Lower lobe of right lung (tissue), 2 donors: Measurements from ENCODE around the gene TUBB3. TPM values are rescaled to one million over a fixed set of nuclear protein-coding genes. Genes with fewer than 3 reads are reported as not detected.

Experiments
- ATAC-seq, 2 donors: fragments of 200-7000 bp; cut with Tn5 transposase; one replicate each; pipeline ENCODE4 v1.9.1; 2020 to 2022; ENCODE audit warnings: mild to moderate bottlenecking in 2 of 2, moderate library complexity in 2 of 2
- DNase-seq: peaks from one replicate; pipeline ENCODE4 v3.0.0-alpha.2; 2020
- H3K27ac ChIP-seq: fragments of 200-600 bp; one replicate; pipeline ENCODE4 v1.8.0; 2022
- H3K27me3 ChIP-seq: fragments of 200-600 bp; one replicate; pipeline ENCODE4 v1.8.0; 2022; ENCODE audit warnings: low read depth
- H3K36me3 ChIP-seq: fragments of 200-600 bp; one replicate; pipeline ENCODE4 v1.8.0; 2022; ENCODE audit warnings: mild to moderate bottlenecking
- H3K4me1 ChIP-seq: fragments of 200-600 bp; one replicate; pipeline ENCODE4 v1.8.0; 2022
- H3K4me3 ChIP-seq: fragments of 200-600 bp; one replicate; pipeline ENCODE4 v1.8.0; 2022; ENCODE audit warnings: mild to moderate bottlenecking
- H3K9me3 ChIP-seq: fragments of 200-600 bp; one replicate; pipeline ENCODE4 v1.8.0; 2022
- intact Hi-C: fragments of 100-400 bp; cut with DNase I; formaldehyde crosslinking; loops from one replicate; pipeline ENCODE4 v1.11.0; 2022
- total RNA-seq: library from RNA; stranded (reverse); fragmentation: NEBNext Ultra II Directional; extraction: Animal tissue kit (Norgen Biotek cat#: 25700); gene quantifications from one replicate; pipeline ENCODE4 v1.2.1, GENCODE V29; 2021
- TF ChIP-seq, protein P1 (sequence below): fragments of 200-600 bp; IDR thresholded peaks from one replicate; pipeline ENCODE4 v1.8.0; 2022; ENCODE audit warnings: antibody characterized with exemption, mild to moderate bottlenecking
- donor health status: DM: no; HTN: yes; CAD: no; lungs with severe emphysema.

The TUBB3 gene
- total RNA-seq, 1 donor from 2014 or later = 2.1 TPM

DNA sequence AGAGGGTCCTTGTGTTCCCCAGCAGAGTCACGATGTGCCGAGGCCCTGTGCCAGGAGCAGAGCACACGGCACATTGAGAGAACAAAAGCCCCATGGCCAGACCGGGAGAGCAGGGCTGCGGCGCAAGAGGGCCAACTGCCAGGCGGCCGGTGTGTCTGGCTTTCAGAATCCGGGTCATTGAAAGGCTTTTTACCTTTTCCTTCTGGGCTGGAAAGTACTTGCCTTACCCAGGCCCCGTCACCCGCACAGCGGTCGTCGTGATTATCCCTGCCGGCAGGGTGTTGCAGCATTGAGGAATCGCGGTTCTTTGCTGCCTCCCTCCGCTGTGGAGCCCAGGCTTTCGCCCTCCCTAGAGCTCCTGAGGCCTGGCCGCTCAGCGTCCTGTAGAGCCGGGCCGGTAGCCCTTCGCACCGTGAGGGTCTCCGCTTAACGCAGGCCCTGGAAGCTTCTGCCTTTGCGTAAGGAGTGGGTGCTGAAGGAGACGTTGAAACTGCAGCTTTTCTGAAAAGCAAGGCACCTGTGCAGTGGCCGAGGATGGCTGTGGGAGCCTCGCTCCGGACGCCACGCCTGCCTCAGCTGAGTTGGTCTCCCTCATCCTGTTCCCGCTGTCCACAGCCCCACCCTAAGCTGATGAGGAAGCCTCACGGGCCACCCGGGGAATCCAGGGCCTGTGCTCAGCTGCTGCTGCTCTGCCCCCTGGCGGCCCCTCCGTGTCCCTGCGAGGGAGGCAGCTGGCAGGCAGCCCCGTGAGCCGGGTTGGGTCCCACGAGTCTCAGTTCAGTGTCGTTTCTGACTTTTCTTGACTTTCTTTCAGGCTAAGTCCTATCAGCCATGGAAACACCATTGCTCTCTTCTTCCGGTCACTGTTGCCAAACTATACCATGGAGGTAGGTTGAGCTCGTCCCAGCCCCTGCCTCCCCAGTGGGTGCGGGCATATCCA is 13.1 kb upstream of the TUBB3 start:
- Histone ChIP-seq H3K27ac (no peak overlapping the region), H3K36me3 (peaks cover 56% of the 10 kb centered on the region)
- peak; percentile 79 to 89 for ATAC-seq

DNA sequence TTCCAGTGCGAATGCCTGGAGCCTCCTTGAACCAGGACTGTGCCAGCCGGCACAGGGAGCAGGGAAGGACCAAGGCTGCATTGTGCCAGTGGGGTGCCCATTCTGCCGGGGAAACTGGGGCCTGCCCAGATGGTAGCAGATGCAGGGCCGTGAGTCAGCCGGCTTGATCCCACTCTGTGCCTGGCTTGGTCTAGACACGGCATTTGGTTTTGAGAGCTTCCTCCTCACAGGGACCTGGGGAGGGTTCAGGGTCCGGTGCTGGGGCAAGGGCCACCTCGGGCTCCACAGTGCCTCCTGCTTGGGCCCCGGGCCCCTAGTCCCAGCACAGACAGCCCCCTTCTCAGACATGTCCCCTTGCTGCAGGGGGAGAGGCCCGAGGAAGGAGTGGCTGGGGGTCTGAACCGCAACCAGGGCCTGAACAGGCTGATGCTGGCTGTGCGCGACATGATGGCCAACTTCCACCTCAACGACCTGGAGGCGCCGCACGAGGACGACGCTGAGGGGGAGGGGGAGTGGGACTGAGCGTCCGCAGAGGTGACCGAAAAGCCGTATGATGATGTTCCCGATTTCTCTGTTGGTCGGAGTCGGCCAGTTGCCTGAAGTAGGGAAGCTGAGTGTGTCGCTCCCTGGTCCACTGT is 12.3 kb upstream of the TUBB3 start:
- peaks cover 48% of the 10 kb centered on the region for H3K36me3 ChIP-seq

More for the DNA sequence above, 13.1 kb upstream of the TUBB3 start:
- peak; percentile 85 for DNase-seq
- Histone ChIP-seq H3K9me3 (no peaks in the 10 kb centered on the region), H3K4me3 (no peak overlapping the region), H3K4me1 (peaks cover 5% of the 10 kb centered on the region), H3K27me3 (no peaks in the 10 kb centered on the region)
- intact Hi-C loops = no loop called here
- TF ChIP-seq, protein P1, sequence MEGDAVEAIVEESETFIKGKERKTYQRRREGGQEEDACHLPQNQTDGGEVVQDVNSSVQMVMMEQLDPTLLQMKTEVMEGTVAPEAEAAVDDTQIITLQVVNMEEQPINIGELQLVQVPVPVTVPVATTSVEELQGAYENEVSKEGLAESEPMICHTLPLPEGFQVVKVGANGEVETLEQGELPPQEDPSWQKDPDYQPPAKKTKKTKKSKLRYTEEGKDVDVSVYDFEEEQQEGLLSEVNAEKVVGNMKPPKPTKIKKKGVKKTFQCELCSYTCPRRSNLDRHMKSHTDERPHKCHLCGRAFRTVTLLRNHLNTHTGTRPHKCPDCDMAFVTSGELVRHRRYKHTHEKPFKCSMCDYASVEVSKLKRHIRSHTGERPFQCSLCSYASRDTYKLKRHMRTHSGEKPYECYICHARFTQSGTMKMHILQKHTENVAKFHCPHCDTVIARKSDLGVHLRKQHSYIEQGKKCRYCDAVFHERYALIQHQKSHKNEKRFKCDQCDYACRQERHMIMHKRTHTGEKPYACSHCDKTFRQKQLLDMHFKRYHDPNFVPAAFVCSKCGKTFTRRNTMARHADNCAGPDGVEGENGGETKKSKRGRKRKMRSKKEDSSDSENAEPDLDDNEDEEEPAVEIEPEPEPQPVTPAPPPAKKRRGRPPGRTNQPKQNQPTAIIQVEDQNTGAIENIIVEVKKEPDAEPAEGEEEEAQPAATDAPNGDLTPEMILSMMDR = peak; percentile 91

DNA sequence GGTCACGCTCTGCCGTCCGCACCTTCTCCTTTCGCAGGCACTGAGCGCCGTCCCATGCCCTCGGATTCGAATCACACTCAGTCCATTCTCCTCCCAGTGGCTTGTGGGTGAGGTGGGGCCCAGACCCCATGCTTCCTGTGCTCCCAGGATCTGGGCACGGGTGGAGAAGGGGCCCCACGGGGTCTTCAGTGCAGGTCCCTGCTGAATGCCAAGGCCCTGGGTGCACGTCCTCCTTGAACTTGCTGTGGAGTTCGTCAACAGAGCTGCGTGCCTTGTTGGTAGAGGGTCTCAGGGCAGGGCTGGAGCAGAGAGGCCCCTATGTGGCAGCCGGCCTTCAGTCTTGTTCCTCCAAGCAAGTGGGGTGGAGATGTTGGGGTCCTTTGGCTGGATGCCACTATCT is 11.8 kb upstream of the TUBB3 start:
- Histone ChIP-seq H3K27ac (no peak overlapping the region), H3K9me3 (no peaks in the 10 kb centered on the region), H3K27me3 (no peaks in the 10 kb centered on the region), H3K4me1 (peaks cover 5% of the 10 kb centered on the region), H3K36me3 (peaks cover 43% of the 10 kb centered on the region), H3K4me3 (no peak overlapping the region)
- ATAC-seq (no peak), DNase-seq (no peak)
- TF ChIP-seq, protein P1 = no peak
- intact Hi-C loops = no loop called here

More for the DNA sequence above, 12.3 kb upstream of the TUBB3 start:
- TF ChIP-seq, protein P1 = no peak
- DNase-seq = no peak
- Histone ChIP-seq H3K4me3 (no peak overlapping the region), H3K9me3 (no peaks in the 10 kb centered on the region), H3K4me1 (peaks cover 5% of the 10 kb centered on the region), H3K27ac (no peak overlapping the region), H3K27me3 (no peaks in the 10 kb centered on the region)
- intact Hi-C loops = no loop called here
- ATAC-seq = peak; percentile 3 to 14

GRCh38 chr16:89912143-89912542 is 11.0 kb upstream of the TUBB3 start:
- Histone ChIP-seq H3K4me3 (no peak overlapping the region), H3K9me3 (no peaks in the 10 kb centered on the region), H3K36me3 (peaks cover 35% of the 10 kb centered on the region), H3K27ac (no peak overlapping the region), H3K27me3 (no peaks in the 10 kb centered on the region), H3K4me1 (peaks cover 6% of the 10 kb centered on the region)
- TF ChIP-seq, protein P1 = no peak
- DNase-seq (no peak), ATAC-seq (no peak)
- intact Hi-C loops = no loop called here

- peaks cover 35% of the 10 kb centered on the region for H3K36me3 ChIP-seq
- ATAC-seq = no peak
- H3K27me3 ChIP-seq = no peaks in the 10 kb centered on the region
- TF ChIP-seq, protein P1 = no peak
- intact Hi-C loops = no loop called here
- no peak overlapping the region for H3K4me3 ChIP-seq
- H3K9me3 ChIP-seq = no peaks in the 10 kb centered on the region
- peaks cover 11% of the 10 kb centered on the region for H3K4me1 ChIP-seq
- H3K27ac ChIP-seq = no peak overlapping the region
- no peak for DNase-seq
Measured at GRCh38 chr16:89912627-89913026, 10.5 kb upstream of the TUBB3 start.
